CD4-positive, alpha-beta T cell treated with Interferon gamma for 1 hour (primary cell): ENCODE measurements around the gene GLYATL3.

Experiments
- DNase-seq: peaks from one replicate; pipeline ENCODE4 v3.0.0-alpha.2; 2020

The GLYATL3 gene

DNA sequence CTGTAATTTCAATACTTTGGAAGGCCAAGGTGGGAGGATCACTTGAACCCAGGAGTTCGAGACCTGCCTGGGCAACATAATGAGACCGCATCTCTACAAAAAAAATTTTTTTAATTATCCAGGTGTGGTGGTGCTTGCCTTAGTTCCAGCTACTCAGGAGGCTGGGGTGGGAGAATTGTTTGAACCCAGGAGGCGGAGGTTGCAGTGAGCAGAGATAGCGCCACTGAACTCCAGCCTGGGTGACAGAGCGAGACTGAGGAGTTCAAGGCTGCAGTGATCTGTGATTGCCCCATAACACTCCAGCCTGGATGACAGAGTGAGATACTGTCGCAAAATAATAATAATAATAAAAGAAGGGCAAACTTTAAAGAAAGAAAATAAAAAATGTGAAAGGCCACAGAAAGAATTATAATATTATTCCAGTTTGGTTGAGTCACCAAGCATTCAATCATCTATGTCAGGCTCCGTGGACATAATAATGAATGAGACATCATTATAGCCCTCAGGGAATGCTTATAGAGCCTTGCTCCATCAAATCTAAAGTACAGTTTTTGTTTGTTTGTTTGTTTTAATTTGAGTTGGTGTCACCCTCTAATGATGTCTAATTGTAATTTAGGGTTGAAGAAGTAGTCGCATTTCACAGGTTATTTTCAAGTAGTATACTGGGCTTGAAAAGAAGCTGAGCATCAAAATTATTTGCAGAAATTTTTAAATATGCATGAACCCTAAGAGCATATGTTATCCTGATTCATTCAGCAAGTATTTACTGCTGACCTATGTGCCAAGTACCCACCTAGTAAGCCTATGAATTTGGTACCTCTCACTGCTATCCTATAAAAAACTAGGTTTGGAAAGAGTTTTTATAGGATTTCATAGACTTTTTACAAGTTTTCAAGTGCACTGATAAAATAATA lies 15.1 kb downstream of the GLYATL3 start:
- no peak for DNase-seq

DNA sequence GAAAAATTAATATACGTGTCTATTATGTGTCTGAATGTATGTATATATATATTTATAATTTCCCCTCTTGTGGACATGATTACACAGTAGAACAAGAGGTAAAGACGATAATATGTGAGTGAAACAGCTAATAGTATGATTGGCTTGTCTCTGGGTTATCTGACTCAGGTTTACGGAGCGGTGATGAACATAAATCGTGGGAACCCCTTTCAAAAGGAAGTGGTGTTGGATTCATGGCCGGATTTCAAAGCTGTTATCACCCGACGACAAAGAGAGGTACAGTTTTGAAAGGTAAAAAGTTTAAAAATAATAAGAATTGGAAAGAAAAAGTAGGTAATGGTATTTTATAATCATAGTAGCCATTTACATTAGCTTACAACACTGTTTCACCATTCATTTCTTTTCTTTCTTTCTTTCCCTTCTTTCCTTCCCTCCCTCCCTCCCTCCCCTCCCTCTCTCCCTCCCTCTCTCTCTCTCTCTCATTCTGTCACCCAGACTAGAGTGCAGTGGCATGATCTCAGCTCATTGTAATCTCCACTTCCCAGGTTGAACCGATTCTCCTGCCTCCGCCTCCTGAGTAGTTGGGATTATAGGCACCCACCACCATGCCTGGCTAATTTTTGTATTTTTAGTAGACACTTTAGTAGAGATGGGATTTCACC lies 15.9 kb downstream of the GLYATL3 start:
- DNase-seq: no peak

DNA sequence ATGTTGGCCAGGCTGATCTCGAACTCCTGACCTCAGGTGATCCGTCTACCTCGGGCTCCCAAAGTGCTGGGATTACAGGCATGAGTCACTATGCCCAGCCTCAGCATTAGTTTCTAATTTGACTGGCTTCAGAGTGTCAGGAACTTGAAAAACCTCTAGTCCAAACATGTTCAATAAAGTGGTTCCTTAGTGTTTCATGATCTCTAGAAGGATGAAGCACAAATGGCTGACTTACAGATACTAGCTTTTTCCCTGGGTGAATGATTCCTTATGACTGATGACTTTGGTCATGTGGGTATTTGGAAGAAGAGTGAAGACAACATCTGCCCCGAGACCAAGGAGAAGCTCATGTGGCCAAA lies 16.4 kb downstream of the GLYATL3 start:
- no peak for DNase-seq

DNA sequence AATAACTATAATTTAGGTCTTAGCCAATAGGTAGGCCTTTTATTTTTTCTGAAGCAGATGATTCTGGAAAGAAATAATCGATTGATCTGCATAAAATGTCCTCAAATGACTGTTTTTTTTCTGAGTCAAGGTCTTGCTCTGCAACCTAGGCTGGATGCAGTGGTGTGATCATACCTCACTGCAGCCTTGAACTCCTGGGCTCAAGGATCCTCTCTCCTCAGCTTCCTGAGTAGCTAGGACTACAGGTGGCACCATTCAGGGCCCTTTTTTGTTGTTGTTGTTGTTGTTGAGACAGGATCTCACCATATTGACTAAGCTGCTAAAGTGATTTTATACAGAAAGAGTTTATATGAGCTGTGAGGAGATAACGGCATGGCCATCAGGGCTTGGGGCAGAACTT lies 18.2 kb downstream of the GLYATL3 start:
- DNase-seq: no peak

DNA sequence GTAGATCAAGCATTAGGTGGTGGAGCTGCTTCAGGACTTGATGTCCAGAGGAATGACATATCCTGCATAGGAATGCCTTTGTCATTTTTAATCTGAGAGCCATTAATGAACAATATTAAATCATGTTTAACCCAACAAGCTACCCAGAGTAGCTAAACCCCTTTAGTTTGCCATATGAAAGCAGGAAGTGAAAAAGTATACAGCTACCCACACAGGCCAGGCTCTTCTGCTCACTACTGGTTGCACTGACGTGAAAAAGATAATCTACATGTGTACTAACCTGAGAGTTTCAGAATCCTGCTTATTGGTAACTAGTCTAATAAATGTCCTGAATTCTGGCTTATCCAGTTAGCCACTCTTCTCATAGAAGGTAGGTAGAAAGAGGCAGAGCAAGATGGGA lies 19.9 kb downstream of the GLYATL3 start:
- DNase-seq: no peak

DNA sequence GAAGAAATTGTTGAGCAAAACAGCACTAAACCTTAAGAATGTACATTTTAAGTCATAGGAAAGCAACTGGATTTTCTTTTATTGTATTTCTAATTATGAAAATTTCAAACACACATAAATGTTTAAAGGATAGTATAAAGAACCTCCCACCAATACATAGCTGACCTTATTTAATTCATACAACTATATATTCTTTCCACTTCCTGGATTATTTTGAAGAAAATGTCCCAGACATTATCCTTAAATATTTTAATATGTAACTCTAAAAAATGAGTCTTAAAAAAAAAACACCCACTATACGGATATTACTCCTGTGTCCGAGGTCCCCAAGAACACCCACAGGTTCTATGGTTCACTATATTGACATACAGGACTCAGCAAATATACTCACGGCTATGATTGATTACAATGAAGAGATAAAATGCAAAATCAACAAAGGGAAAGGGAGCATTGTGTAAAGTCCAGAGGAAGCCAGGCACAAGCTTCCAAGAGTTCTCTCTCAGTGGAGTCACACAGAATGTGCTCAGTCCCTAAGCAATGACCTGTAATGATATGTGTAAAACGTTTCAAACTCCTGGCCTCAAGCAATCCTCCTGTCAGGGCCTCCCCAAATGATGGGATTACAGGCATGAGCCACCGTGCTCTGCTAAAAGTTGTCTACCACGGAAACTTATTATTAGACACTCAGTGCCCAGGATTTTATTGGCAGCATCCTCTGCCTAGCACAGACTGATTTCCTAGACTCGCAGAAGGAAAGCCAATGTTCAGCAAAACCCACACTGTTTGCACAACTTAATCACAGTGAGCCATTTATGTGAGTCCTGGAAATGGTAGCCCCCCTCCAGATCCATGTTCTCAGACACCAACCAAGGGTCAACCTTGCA lies 23.2 kb downstream of the GLYATL3 start:
- no peak for DNase-seq

DNA sequence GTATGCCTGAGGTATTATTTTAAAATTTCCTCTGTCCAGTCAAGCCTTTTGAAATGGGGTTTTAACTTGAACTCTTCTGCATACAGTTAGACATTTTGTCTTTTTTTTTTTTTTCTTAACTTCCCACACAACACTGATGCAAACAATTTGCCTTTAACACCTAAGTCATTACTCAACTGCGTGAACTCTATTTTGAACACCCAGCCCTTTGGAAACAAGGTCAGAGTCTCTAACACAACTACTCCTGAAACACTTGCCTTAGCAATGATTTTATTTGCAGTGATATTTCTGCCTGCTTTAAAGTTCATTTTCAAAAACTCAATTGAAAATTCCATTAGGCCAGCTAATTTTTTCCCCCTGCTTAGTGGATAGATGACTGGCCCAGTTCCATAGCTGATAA lies 24.2 kb downstream of the GLYATL3 start:
- no peak for DNase-seq

DNA sequence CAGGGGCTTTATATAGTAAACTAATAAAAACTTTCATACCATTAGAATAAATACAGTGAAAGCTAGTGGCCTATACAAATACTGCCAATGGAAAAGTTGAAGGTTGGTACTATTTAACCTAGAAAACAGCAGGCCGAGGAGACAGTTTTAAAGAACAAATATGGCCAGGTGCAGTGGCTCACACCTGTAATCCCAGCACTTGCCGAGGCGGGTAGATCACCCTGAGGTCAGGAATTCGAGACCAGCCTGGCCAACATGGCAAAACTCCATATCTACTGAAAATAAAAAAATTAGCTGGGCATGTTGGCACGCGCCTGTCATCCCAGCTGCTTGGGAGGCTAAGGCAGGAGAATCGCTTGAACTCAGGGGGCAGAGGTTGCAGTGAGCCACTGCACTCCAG lies 24.8 kb downstream of the GLYATL3 start:
- DNase-seq: no peak

DNA sequence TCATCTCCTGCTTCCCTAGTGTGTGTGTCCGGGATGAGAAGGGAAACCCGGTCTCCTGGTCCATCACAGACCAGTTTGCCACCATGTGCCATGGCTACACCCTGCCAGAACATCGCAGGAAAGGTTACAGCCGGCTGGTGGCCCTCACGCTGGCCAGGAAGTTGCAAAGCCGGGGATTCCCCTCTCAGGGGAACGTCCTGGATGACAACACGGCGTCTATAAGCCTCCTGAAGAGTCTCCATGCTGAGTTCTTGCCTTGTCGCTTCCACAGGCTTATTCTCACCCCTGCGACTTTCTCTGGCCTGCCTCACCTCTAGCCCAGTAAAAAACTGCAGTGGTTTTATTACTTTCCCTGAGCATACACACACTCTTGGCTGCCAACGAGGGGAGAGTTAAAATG lies 26.9 kb downstream of the GLYATL3 start:
- no peak for DNase-seq

DNA sequence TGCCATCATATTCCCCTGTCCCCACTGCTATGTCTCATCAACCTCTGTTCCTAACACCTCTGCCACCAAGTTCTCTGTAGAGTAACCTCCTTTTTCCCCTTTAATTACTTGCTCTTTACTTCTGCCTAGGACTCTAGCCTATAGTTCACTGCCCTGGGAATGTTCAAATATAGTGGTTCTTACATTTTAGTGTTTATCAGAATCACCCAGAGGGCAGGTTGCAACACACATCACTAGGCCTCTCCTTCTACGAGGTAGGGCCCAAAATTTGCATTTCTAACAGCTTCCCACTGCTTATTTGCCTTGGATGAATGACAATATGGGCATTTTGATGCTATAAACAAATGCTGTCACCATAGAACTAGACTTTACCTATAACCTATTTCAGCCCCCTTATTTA lies 27.6 kb downstream of the GLYATL3 start:
- no peak for DNase-seq

DNA sequence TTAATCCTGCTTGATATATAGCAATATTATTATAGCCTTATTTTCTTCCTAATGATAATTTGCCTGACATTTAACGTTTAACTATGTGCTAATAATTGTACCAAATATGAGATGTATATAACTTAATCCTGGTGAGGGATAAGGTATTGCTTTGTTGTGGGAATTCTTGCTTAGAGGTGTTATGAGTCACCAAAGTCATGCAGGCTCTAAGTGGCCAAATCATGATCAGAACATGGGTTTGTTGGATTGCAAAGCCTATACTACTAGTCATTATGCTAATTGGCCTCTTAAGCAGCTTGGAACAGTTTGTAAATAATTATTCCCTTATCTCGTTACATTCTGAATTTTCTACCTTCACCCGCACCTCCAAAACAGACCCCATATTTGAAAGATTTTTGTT lies 28.8 kb downstream of the GLYATL3 start:
- DNase-seq: no peak

DNA sequence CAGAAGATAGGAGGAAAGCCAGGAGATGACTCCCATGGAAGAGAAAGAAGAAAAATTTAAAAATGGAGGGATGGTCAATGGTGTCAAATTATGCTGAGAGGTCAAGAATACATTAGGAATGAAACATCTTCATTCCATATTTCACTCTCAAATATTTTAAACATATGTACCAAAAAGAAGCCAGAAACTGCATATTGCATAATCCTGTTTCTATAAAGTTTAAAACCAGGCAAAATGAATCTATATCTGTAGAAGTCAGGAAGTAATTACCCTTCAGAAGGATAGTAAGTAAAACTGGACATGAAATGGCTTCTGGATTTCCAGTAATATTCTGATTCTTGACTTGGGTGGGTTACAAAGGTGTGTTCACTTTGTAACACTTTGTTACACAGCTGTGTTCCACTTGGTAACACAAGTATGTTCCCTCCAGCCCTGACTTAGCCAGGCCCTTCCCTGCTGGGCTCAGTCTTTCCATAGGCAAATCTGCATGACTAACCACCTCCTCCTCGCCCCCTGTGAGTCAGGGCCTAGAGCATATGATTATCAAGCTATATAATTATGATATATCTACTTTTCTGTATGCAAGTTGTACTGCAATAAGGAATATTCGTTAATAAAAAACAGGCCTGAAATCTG lies 30.5 kb downstream of the GLYATL3 start:
- DNase-seq: no peak

DNA sequence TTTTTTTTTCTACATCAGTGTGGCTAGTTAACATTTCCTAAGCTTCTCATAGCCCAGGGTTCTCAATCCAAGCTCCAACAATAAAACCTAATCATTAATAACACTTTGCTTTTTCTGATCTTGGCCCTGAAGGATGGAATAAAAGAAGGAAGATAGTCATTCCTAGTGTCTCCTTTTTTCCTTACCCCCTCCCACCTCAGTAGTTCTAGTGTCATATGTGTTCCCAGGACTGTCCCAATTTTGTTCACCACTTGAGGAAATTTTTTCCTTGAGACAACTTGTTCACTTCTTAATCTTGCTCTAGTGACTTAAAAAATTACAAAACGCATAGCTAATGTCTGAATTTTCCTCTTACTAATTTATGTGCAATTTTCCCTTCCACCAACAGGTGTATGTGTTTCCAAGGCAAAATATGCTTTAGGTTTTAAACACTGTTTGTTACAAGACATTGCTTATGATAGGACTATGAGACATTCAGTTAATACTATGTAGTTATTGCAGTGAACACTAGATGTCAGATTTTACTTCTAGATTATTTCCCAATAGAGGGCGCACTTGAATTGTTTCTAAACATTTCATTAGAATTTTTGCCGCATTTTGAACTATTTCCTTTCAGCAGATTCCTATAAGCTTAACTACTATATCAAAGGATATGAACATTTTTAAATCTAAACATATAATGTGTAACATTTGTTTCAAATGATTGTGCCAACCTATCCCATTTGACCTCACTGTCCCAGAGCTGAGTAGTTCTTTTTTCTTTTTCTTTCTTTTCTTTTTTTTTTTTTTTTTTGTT lies 32.2 kb downstream of the GLYATL3 start:
- DNase-seq: no peak

DNA sequence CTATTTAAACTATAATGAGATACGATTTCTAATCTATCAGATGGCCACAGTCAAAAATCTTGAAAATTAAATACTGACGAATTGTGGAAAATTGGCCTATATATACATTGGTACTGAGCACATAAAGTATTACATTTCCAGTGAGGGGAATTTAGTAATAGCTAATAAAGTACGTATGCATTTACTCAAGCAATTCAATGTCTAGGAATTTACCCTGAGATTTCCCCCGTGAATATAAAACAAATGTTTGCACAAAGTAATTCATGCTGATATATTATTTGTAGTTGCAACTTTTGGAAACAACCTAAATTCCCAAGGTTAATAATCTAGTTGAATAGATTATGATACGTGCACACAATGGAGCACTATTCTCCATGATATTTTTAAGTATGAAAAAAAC lies 36.1 kb downstream of the GLYATL3 start:
- no peak for DNase-seq

DNA sequence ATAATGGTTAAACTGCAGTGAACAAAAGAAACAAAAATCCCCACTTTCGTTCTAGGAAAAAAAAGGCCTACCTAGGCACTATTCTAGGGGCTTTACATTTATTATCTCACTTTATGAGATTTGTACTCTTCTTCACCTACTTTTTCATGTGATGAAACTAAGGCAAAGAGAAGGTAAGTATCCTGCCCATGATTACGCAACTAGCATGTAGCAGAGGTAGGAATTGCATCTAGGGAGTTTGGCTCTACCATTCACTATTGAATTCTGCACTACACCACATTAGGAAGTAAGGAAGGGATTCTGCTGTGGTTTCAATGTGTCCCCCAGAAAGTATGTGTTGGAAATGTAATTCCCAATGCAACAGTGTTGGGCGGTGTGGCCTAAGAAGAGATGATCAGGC lies 39.4 kb downstream of the GLYATL3 start:
- no peak for DNase-seq

DNA sequence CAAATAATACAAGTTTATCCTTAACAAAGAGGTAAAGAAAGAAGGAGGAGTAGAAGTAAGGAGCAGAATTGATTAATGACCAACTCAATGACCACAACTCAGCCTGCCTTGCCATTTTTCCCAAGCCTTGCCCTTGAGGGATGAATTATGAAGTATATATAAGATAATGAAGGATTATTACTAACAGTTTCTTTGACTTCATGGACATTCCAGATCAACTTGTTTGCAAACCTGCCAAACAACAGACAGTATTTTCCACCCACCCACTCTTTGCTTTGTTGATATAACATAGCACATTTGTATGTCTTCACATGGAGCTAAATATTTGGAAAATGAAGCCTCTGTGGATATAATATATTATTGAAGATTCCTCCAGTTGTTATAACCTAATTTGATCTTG lies 40.9 kb downstream of the GLYATL3 start:
- DNase-seq: no peak

DNA sequence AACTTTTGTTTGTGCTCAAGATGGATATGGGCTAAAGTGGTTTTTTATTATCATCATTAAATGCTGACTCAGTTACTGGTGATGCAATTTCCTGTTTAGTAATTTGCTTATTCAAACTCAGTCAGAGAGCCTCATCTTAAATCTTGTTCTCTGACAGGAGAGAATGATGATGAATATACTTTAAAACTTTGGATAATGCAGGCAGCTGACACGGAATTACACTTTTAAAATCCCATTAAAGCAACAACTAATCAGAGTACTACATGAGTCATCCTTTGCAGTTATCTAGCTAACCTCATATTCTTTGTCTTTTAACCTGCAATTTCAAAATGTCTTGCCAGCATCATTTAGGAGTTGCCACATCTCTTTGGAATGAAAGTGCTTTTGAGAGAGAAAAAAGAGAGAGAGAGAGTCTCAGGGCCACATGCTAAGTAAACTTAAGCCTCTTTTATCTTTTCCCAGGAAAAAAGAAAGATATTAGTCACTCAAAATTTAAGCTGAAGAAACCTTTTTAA lies 41.5 kb downstream of the GLYATL3 start:
- no peak for DNase-seq

DNA sequence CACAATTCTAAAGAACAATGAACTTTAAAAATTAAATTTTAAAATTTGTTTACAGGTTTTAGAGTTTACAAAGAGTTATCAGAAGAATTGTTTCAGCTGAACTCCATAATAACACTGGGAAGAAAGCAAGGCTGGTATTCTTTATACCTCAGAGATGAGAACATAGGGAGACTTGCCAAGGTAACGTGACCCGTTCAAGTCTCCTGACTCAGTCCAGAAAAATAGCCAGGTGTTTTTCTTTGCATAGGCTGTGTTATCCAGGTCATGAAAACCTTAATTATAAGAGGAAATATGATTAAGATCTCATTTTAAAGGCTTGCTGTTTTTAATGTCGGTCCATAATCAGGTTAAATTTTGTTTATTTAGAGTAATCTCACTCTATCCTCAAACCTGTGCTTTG lies 42.2 kb downstream of the GLYATL3 start:
- no peak for DNase-seq

DNA sequence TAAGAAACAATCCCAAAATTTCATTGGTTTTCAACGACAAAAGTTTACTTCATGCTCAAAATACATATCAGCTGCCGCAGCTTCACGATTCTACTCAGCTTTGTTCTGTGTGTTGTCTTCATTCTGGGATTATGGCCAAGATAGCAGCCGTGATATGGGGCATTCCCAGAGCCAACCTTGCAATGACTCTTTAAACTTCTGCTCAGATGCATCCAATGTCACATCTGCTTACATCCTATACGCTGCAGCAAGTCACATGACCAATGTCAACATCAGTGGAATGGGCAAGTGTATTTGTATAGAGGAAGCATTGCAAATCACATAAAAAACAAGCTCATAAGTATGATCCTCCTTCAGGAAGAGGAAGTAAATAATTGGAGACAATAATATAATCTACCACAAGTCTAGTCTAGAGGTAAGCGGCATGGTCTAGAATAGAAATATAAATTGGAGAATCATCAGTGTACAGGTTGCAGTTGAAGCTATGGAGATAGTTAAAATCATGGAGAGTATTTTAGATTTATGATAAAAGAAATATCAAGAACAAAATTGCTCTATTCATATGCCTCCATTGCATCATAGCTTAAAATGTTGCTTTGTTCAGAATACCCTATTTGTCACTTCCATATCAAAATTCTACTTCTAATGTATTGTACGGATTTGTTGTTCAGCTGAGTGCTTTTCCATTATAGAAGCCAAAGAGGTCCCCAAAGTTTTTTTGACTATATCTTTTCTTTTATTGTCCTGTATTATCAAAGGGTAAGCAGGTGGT lies 43.5 kb downstream of the GLYATL3 start:
- DNase-seq: no peak

DNA sequence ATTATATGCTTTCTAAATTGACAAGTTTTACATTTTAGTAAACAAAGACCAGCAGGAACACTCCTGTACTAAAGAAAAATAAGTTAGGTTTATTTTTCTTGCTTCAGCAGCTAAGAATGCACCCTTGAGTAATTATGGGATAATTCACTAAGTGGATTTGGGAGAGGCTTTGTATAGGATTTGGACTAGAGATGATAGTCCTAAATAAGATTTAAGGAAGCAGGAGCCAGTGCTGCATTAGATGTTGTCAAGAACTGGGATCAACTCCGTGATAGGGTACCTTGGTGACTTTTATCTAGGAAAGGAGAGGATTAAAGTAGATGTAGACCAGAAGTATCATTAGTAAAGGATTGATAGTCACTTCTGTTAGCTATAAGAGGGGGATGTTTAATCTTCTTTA lies 46.6 kb downstream of the GLYATL3 start:
- DNase-seq: no peak

DNA sequence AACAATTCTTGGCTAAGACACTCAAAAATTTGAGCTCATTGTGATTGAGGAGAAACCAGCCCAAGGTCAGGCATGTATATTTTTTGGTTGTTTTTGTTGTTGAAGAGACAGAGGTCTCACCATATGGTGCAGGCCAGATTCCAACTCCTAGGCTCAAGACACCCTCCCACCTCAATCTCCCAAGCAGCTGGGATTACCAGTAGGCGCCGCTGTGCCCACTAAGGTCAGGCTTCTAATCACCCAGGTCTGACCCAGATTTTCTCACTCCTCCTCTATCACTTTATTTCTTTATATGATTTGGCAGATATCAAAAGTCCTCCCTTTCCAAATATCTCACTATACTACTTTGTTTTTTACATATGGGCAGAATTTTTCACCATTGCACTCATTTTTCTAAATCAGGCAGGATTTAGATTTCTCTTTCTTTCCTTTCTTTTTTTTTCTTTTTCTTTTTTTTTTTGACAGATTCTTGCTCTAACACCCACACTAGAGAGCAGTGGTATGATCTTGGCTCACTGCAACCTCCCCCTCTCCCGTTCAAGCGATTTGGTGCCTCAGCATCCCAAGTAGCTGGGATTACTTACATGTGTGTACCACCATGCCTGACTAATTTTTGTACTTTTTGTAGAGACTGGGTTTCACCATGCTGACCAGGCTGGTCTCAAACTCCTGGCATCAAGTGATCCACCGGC lies 49.0 kb downstream of the GLYATL3 start:
- no peak for DNase-seq
